Liver (tissue), 9 donors: ENCODE data around the gene CBFB. TPM values are rescaled to one million over a fixed set of nuclear protein-coding genes. Genes with fewer than 3 reads are reported as not detected.

ENCODE experiments used
- DNase-seq: peaks from one replicate; pipeline ENCODE4 v3.0.0-alpha.2; 2017; ENCODE audit warnings: low spot score
- H3K27ac ChIP-seq, 2 donors: one replicate each; pipeline ENCODE4 v1.7.0; 2013; ENCODE audit warnings: inconsistent platforms in 2 of 2, low read length in 2 of 2, control low read depth in 1 of 2, low read depth in 1 of 2, mild to moderate bottlenecking in 1 of 2
- H3K27me3 ChIP-seq, 4 donors: one replicate each; pipeline versions ENCODE4 v1.6.1 to v1.7.0; 2013; ENCODE audit warnings: low read length in 3 of 4, inconsistent platforms in 1 of 4, mild to moderate bottlenecking in 1 of 4, moderate library complexity in 1 of 4; ENCODE audit not compliant: control insufficient read depth in 4 of 4, insufficient read depth in 4 of 4
- H3K36me3 ChIP-seq, 4 donors: one replicate each; pipeline versions ENCODE4 v1.6.1 to v1.7.0; 2013; ENCODE audit warnings: low read length in 3 of 4, mild to moderate bottlenecking in 3 of 4, low read depth in 1 of 4, moderate library complexity in 1 of 4; ENCODE audit not compliant: control insufficient read depth in 4 of 4, insufficient read depth in 3 of 4
- H3K4me1 ChIP-seq, 4 donors: one replicate each; pipeline versions ENCODE4 v1.6.1 to v1.7.0; 2013; ENCODE audit warnings: low read length in 3 of 4, mild to moderate bottlenecking in 3 of 4, moderate library complexity in 1 of 4; ENCODE audit not compliant: control insufficient read depth in 4 of 4, insufficient read depth in 4 of 4
- H3K4me3 ChIP-seq, 3 donors: one replicate each; pipeline versions ENCODE4 v1.6.1 to v1.7.0; 2013; ENCODE audit warnings: low read length in 3 of 3, control low read depth in 1 of 3, low read depth in 1 of 3, mild to moderate bottlenecking in 1 of 3
- H3K9ac ChIP-seq, 2 donors: one replicate each; pipeline ENCODE4 v1.7.0; 2013; ENCODE audit warnings: low read length in 2 of 2, mild to moderate bottlenecking in 2 of 2, moderate library complexity in 2 of 2, control low read depth in 1 of 2, low read depth in 1 of 2
- H3K9me3 ChIP-seq, 4 donors: one replicate each; pipeline versions ENCODE4 v1.6.1 to v1.7.0; 2013; ENCODE audit warnings: low read length in 3 of 4; ENCODE audit not compliant: control insufficient read depth in 4 of 4
- EGR1 ChIP-seq, 2 donors: IDR thresholded peaks; 2 replicates each; pipeline ENCODE4 v1.6.1; 2016 to 2018; ENCODE audit warnings: antibody characterized with exemption in 2 of 2, low read depth in 2 of 2
- FOXA2 ChIP-seq: IDR thresholded peaks from 2 replicates; pipeline ENCODE4 v1.6.1; 2016; ENCODE audit warnings: antibody characterized with exemption
- GABPA ChIP-seq, 2 donors: IDR thresholded peaks in 1 of 2; conservative IDR thresholded peaks in 1 of 2; 2 replicates each; pipeline ENCODE4 v1.6.1; 2016; ENCODE audit warnings: antibody characterized with exemption in 2 of 2, mild to moderate bottlenecking in 1 of 2, moderate library complexity in 1 of 2
- HNF4A ChIP-seq, 2 donors: conservative IDR thresholded peaks; 2 replicates each; pipeline ENCODE4 v1.6.1; 2016; ENCODE audit warnings: antibody characterized with exemption in 2 of 2, mild to moderate bottlenecking in 2 of 2
- NR2F2 ChIP-seq: IDR thresholded peaks from 2 replicates; pipeline ENCODE4 v1.6.1; 2016; ENCODE audit warnings: antibody characterized with exemption
- RXRA ChIP-seq, 2 donors: IDR thresholded peaks; 2 replicates each; pipeline ENCODE4 v1.6.1; 2017 to 2018; ENCODE audit warnings: antibody characterized with exemption in 2 of 2, mild to moderate bottlenecking in 1 of 2
- SP1 ChIP-seq: IDR thresholded peaks from 2 replicates; pipeline ENCODE4 v1.6.1; 2018; ENCODE audit warnings: antibody characterized with exemption, mild to moderate bottlenecking
- TAF1 ChIP-seq: conservative IDR thresholded peaks from 2 replicates; pipeline ENCODE4 v1.6.1; 2016; ENCODE audit warnings: antibody characterized with exemption, mild to moderate bottlenecking
- WGBS: extraction: QIAGEN DNeasy Blood & Tissue Kit; methylation state at CpG from one replicate; pipeline ENCODE4 v1.1.7; 2013; 5-methylcytosine and 5-hydroxymethylcytosine counted together
- polyA plus RNA-seq, 2 donors: library from polyadenylated mRNA; stranded (reverse) in 1 of 2; unstranded in 1 of 2; fragments of 200-250 nt in 1 of 2; fragments of >200 nt in 1 of 2; fragmentation: Nextera tagmentation in 1 of 2; extraction: Ambion mirVana in 1 of 2; gene quantifications; one replicate each; pipeline versions ENCODE4 v1.2.1 to v1.2.3, GENCODE V29; 2013 to 2015
- total RNA-seq, 2 donors: library from RNA; depleted of rRNA; stranded (reverse); fragments of >200 nt; gene quantifications; one replicate each; pipeline ENCODE4 v1.2.3, GENCODE V29; 2014
- TF ChIP-seq, protein P1 (sequence below): IDR thresholded peaks from 2 replicates; pipeline ENCODE4 v1.6.1; 2016; ENCODE audit warnings: antibody characterized with exemption
- TF ChIP-seq, protein P2 (sequence below): IDR thresholded peaks from 2 replicates; pipeline ENCODE4 v1.6.1; 2016; ENCODE audit warnings: antibody characterized with exemption
- TF ChIP-seq, protein P3 (sequence below): IDR thresholded peaks from 2 replicates; pipeline ENCODE4 v1.6.1; 2016; ENCODE audit warnings: antibody characterized with exemption
- TF ChIP-seq, protein P4 (sequence below): fragments of 150-350 bp; IDR thresholded peaks from 2 replicates; pipeline ENCODE4 v1.5.1; 2017; ENCODE audit warnings: improper control_type of control experiment, low read depth, low read length; ENCODE audit not compliant: missing input control
- TF ChIP-seq, protein P5 (sequence below): IDR thresholded peaks from 2 replicates; pipeline ENCODE4 v1.6.1; 2016; ENCODE audit warnings: antibody characterized with exemption, mild to moderate bottlenecking
- donor health status: healthy.
- donor health status: healthy.
- donor health status: healthy.
- donor health status: healthy.
- donor health status: healthy.

The CBFB gene
- total and polyA plus RNA-seq, 4 donors, result 6.8 to 19.3 (median 11.2) TPM

DNA sequence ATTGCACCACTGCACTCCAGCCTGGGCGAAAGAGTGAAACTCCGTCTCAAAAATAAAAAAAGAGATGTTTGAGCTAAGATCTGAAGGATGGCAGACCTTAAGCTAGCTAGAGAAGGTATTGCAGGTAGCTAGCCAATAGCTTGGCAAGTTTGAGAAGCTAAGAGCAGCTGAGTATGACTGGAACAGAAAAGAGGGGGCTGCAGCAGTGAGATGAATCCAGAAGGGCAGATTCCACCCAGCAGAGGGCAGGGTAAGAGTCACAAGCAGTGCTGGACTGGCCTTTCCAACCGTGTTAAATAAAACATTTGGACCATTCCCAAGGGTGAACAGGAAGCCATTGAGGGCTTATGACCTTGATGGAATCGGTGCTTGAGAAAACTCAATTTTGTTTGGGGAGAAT is 75.1 kb downstream of the CBFB start (continued):
- TF ChIP-seq, protein P1, sequence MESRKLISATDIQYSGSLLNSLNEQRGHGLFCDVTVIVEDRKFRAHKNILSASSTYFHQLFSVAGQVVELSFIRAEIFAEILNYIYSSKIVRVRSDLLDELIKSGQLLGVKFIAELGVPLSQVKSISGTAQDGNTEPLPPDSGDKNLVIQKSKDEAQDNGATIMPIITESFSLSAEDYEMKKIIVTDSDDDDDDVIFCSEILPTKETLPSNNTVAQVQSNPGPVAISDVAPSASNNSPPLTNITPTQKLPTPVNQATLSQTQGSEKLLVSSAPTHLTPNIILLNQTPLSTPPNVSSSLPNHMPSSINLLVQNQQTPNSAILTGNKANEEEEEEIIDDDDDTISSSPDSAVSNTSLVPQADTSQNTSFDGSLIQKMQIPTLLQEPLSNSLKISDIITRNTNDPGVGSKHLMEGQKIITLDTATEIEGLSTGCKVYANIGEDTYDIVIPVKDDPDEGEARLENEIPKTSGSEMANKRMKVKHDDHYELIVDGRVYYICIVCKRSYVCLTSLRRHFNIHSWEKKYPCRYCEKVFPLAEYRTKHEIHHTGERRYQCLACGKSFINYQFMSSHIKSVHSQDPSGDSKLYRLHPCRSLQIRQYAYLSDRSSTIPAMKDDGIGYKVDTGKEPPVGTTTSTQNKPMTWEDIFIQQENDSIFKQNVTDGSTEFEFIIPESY, result no peak
- TF ChIP-seq GABPA (IDR thresholded peaks at IDR 0.05 in 1 of 2, conservative IDR thresholded peaks at IDR 0.05 in 1 of 2), result no peak

DNA sequence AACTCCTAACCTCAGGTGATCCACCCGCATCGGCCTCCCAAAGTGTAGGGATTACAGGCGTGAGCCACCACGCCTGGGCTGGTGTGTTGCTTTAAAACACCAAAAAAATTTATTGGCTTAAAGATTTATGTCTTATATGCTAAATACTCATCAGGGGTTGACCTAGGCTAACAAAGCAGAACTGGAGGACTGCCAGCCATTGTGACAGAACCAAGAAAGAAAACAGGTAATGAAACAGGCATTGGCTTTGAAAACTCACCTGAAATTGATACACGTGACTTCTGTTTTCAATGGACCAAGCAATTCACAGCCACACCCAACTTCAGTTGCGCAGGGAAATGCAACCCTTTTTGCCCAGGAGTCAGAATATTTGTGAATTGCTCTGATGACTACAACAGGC is 75.9 kb downstream of the CBFB start:
- Histone ChIP-seq H3K4me3 (no peak overlapping the region), H3K27ac (no peak overlapping the region), H3K27me3 (no peaks in the 10 kb centered on the region), H3K4me1 (peaks cover 0 to 9% (median 4%) of the 10 kb centered on the region in 4 donors), H3K36me3 (peaks cover 0 to 5% (median 0%) of the 10 kb centered on the region in 4 donors), H3K9ac (no peak overlapping the region), H3K9me3 (no peaks in the 10 kb centered on the region)
- TF ChIP-seq, protein P1, result no peak
- TF ChIP-seq TAF1, result no peak
- TF ChIP-seq, protein P2, sequence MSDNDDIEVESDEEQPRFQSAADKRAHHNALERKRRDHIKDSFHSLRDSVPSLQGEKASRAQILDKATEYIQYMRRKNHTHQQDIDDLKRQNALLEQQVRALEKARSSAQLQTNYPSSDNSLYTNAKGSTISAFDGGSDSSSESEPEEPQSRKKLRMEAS, result no peak
- TF ChIP-seq RXRA (IDR thresholded peaks at IDR 0.05), result no peak
- TF ChIP-seq, protein P3, sequence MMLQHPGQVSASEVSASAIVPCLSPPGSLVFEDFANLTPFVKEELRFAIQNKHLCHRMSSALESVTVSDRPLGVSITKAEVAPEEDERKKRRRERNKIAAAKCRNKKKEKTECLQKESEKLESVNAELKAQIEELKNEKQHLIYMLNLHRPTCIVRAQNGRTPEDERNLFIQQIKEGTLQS, result no peak
- TF ChIP-seq, protein P4, sequence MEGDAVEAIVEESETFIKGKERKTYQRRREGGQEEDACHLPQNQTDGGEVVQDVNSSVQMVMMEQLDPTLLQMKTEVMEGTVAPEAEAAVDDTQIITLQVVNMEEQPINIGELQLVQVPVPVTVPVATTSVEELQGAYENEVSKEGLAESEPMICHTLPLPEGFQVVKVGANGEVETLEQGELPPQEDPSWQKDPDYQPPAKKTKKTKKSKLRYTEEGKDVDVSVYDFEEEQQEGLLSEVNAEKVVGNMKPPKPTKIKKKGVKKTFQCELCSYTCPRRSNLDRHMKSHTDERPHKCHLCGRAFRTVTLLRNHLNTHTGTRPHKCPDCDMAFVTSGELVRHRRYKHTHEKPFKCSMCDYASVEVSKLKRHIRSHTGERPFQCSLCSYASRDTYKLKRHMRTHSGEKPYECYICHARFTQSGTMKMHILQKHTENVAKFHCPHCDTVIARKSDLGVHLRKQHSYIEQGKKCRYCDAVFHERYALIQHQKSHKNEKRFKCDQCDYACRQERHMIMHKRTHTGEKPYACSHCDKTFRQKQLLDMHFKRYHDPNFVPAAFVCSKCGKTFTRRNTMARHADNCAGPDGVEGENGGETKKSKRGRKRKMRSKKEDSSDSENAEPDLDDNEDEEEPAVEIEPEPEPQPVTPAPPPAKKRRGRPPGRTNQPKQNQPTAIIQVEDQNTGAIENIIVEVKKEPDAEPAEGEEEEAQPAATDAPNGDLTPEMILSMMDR, result no peak
- DNase-seq, result no peak
- 78% methylated on average over 6 of the region's 6 CpGs for WGBS

DNA sequence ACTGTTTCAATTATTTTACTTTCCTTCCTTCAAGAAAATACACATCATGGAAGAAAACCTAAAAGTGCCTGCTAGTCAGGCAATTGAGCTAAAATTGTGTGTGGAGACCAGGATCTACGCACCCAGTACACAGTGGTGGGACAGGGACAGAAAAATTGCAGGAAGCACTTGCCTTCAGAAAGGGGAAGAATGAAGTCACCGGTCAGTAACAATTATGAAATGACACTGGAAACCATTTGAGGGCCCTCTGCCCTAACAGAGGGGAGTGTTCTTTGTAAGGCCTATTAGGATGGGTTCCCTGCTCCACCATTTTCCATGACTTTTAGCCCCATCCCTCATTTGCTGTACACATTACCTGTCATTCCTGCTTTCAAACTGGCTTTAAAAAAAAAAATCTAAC is 76.3 kb downstream of the CBFB start:
- peaks cover 0 to 9% (median 5%) of the 10 kb centered on the region in 4 donors for H3K4me1 ChIP-seq
- H3K27ac ChIP-seq, result no peak overlapping the region
- no peak for DNase-seq
- H3K36me3 ChIP-seq, result peaks cover 0 to 4% (median 0%) of the 10 kb centered on the region in 4 donors
- no peak overlapping the region for H3K9ac ChIP-seq
- TF ChIP-seq, protein P2, result no peak
- no peak for TF ChIP-seq SP1
- TF ChIP-seq HNF4A (conservative IDR thresholded peaks at IDR 0.05), result no peak
- TF ChIP-seq, protein P4, result no peak
- TF ChIP-seq FOXA2, result no peak
- TF ChIP-seq, protein P5, sequence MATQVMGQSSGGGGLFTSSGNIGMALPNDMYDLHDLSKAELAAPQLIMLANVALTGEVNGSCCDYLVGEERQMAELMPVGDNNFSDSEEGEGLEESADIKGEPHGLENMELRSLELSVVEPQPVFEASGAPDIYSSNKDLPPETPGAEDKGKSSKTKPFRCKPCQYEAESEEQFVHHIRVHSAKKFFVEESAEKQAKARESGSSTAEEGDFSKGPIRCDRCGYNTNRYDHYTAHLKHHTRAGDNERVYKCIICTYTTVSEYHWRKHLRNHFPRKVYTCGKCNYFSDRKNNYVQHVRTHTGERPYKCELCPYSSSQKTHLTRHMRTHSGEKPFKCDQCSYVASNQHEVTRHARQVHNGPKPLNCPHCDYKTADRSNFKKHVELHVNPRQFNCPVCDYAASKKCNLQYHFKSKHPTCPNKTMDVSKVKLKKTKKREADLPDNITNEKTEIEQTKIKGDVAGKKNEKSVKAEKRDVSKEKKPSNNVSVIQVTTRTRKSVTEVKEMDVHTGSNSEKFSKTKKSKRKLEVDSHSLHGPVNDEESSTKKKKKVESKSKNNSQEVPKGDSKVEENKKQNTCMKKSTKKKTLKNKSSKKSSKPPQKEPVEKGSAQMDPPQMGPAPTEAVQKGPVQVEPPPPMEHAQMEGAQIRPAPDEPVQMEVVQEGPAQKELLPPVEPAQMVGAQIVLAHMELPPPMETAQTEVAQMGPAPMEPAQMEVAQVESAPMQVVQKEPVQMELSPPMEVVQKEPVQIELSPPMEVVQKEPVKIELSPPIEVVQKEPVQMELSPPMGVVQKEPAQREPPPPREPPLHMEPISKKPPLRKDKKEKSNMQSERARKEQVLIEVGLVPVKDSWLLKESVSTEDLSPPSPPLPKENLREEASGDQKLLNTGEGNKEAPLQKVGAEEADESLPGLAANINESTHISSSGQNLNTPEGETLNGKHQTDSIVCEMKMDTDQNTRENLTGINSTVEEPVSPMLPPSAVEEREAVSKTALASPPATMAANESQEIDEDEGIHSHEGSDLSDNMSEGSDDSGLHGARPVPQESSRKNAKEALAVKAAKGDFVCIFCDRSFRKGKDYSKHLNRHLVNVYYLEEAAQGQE, result no peak
- TF ChIP-seq NR2F2, result no peak
- TF ChIP-seq TAF1, result no peak
- no peak for TF ChIP-seq EGR1 (IDR thresholded peaks at IDR 0.05; ENCODE audit: low read depth in 2 of 2)
- no peaks in the 10 kb centered on the region for H3K9me3 ChIP-seq
- no peaks in the 10 kb centered on the region for H3K27me3 ChIP-seq
- H3K4me3 ChIP-seq, result no peak overlapping the region
- 83% methylated on average over 2 of the region's 2 CpGs for WGBS
